Measurements from ENCODE around the gene RPS6KB1. TPM values are rescaled to one million over a fixed set of nuclear protein-coding genes. Genes with fewer than 3 reads are reported as not detected.

RPS6KB1 gene
- total and polyA plus RNA-seq, 2 donors from 2014 or later: 10.5 to 34.8 TPM

- intact Hi-C loops (cut with DNase I): no loop called here
- Histone ChIP-seq H3K27me3 (ENCODE audit: control insufficient read depth, insufficient read depth, low read length) (no peaks in the 10 kb centered on the region), H3K36me3 (ENCODE audit: control insufficient read depth in 2 of 3, insufficient read depth in 3 of 3, low read length in 3 of 3) (peaks cover 0 to 2% (median 0%) of the 10 kb centered on the region in 3 donors), H3K4me3 (ENCODE audit: low read length in 3 of 3) (no peak overlapping the region), H3K4me1 (ENCODE audit: control insufficient read depth in 2 of 3, insufficient read depth in 2 of 3, low read depth in 1 of 3, low read length in 3 of 3) (peaks cover 0 to 2% (median 0%) of the 10 kb centered on the region in 3 donors), H3K9me3 (ENCODE audit: control insufficient read depth in 2 of 3, insufficient read depth in 1 of 3, low read length in 3 of 3) (no peaks in the 10 kb centered on the region), H3K9ac (ENCODE audit: low read length in 3 of 3) (no peak overlapping the region), H3K27ac (ENCODE audit: low read depth in 2 of 2, low read length in 2 of 2) (no peak overlapping the region)
- FAIRE-seq: no peak
- no peak for DNase-seq
- TF ChIP-seq CTCF (IDR thresholded peaks at IDR 0.05; ENCODE audit: borderline replicate concordance, extremely low read depth, insufficient read depth): no peak
These were observed 34.6 kb upstream of the RPS6KB1 start for GRCh38 chr17:59858167-59858816.

- no peak overlapping the region for H3K9ac ChIP-seq (ENCODE audit: low read length in 3 of 3)
- TF ChIP-seq CTCF (IDR thresholded peaks at IDR 0.05; ENCODE audit: borderline replicate concordance, extremely low read depth, insufficient read depth): no peak
- H3K27me3 ChIP-seq (ENCODE audit: control insufficient read depth, insufficient read depth, low read length): no peaks in the 10 kb centered on the region
- H3K4me1 ChIP-seq (ENCODE audit: control insufficient read depth in 2 of 3, insufficient read depth in 2 of 3, low read depth in 1 of 3, low read length in 3 of 3): no peaks in the 10 kb centered on the region
- no peak for DNase-seq
- intact Hi-C loops (cut with DNase I): no loop called here
- no peak overlapping the region for H3K27ac ChIP-seq (ENCODE audit: low read depth in 2 of 2, low read length in 2 of 2)
- peaks cover 0 to 2% (median 0%) of the 10 kb centered on the region in 3 donors for H3K36me3 ChIP-seq (ENCODE audit: control insufficient read depth in 2 of 3, insufficient read depth in 3 of 3, low read length in 3 of 3)
- H3K4me3 ChIP-seq (ENCODE audit: low read length in 3 of 3): no peak overlapping the region
- no peaks in the 10 kb centered on the region for H3K9me3 ChIP-seq (ENCODE audit: control insufficient read depth in 2 of 3, insufficient read depth in 1 of 3, low read length in 3 of 3)
- FAIRE-seq: no peak
These were observed 34.0 kb upstream of the RPS6KB1 start for GRCh38 chr17:59858932-59859331.

DNA sequence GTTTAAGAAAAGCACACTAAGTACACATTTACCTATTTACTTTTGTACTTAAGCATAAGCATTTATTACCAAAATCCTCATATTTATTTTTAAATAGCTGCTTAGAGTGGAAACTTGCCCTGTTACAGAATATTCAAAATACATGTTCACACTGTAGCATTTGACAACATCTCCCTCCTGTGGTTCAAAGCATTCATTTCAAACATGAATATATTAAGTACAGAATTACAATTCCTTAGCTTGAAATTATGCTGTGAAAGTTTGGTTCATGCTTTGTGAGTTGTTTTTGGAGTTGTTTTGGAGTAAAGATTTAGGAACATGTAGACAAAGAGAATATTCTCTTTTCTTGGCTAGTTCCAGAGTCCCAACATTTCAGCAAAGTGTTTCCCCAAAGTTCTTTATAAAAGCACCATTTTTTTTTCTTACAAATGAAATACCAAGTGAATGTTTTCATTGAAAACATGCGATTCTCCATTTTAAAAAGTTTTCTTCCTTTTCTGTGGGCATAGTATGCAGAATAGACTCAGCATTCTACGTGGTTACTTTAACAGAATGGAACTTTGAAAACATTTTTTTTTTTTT lies 33.4 kb upstream of the RPS6KB1 start:
- H3K4me1 ChIP-seq (ENCODE audit: control insufficient read depth in 2 of 3, insufficient read depth in 2 of 3, low read depth in 1 of 3, low read length in 3 of 3): no peaks in the 10 kb centered on the region
- peaks cover 0 to 2% (median 0%) of the 10 kb centered on the region in 3 donors for H3K36me3 ChIP-seq (ENCODE audit: control insufficient read depth in 2 of 3, insufficient read depth in 3 of 3, low read length in 3 of 3)
- peak in 1 of 5 donors; percentile 81 for DNase-seq
- no peaks in the 10 kb centered on the region for H3K9me3 ChIP-seq (ENCODE audit: control insufficient read depth in 2 of 3, insufficient read depth in 1 of 3, low read length in 3 of 3)
- intact Hi-C loops (cut with DNase I): no loop called here
- H3K9ac ChIP-seq (ENCODE audit: low read length in 3 of 3): no peak overlapping the region
- FAIRE-seq: peak; percentile 79
- TF ChIP-seq CTCF (IDR thresholded peaks at IDR 0.05; ENCODE audit: borderline replicate concordance, extremely low read depth, insufficient read depth): peak; percentile 55
- H3K4me3 ChIP-seq (ENCODE audit: low read length in 3 of 3): peak overlapping the region in 1 of 3 donors; percentile 29
- no peak overlapping the region for H3K27ac ChIP-seq (ENCODE audit: low read depth in 2 of 2, low read length in 2 of 2)
- H3K27me3 ChIP-seq (ENCODE audit: control insufficient read depth, insufficient read depth, low read length): no peaks in the 10 kb centered on the region

Measured in kidney (tissue), 14 donors.